Kidney tubule cell (primary cell): Measurements from ENCODE around the gene SPECC1.
"Not testable (repeated sequence)": the region's sequence is repeated elsewhere in the genome, so short reads cannot be mapped to it uniquely, and the experiment has no call there.

Experiments used
- DNase-seq: peaks from one replicate; pipeline ENCODE4 v3.0.0-alpha.2; 2018; ENCODE audit warnings: low spot score

SPECC1 gene

GRCh38 chr17:20092973-20093626 is 83.9 kb downstream of the SPECC1 start:
- DNase-seq, result no peak

DNA sequence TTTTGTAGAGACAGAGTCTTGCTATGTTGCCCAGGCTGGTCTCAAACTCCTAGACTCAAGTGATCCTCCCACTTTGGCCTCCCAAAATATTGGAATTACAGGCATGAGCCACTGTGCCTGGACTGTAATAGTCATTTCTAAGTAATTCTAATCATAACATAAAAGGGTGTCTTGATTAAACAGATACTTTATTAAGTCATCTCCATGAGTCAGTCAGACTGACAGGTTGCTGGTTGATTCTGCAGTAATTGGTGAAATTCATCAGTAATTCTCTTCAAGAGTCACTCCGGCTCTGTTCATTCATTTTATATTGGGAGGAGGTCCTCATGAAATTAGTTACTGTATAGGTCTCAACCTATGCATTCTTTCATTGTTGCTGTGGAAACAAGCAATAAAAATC is 85.6 kb downstream of the SPECC1 start:
- DNase-seq, result peak; percentile 2

- DNase-seq, result peak; percentile 40
Measured at GRCh38 chr17:20095336-20096080, 86.3 kb downstream of the SPECC1 start.

GRCh38 chr17:20096430-20096829 is 87.3 kb downstream of the SPECC1 start:
- no peak for DNase-seq

DNA sequence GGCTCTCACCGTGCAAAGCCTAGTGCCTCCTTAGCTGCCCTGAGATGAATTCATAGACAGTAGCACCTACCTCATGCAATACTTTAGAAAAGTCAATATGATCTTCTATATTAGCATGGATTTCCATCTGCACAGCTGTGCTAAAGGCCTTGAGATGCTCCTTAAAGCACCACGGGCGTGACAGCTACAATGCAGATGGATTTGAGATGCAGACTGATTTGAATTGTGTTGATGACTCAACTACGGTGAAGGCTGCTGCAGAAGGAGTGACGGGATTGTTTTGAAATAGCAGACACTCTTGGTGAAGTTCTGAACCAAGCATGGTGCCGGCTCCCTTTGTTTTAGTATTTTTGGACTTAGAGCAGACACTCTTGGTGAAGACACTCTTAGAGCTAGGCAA is 88.2 kb downstream of the SPECC1 start:
- no peak for DNase-seq

- DNase-seq, result no peak
Measured at GRCh38 chr17:20098314-20098713, 89.2 kb downstream of the SPECC1 start.

GRCh38 chr17:20100806-20101205 is 91.6 kb downstream of the SPECC1 start:
- DNase-seq, result not testable (repeated sequence)

DNA sequence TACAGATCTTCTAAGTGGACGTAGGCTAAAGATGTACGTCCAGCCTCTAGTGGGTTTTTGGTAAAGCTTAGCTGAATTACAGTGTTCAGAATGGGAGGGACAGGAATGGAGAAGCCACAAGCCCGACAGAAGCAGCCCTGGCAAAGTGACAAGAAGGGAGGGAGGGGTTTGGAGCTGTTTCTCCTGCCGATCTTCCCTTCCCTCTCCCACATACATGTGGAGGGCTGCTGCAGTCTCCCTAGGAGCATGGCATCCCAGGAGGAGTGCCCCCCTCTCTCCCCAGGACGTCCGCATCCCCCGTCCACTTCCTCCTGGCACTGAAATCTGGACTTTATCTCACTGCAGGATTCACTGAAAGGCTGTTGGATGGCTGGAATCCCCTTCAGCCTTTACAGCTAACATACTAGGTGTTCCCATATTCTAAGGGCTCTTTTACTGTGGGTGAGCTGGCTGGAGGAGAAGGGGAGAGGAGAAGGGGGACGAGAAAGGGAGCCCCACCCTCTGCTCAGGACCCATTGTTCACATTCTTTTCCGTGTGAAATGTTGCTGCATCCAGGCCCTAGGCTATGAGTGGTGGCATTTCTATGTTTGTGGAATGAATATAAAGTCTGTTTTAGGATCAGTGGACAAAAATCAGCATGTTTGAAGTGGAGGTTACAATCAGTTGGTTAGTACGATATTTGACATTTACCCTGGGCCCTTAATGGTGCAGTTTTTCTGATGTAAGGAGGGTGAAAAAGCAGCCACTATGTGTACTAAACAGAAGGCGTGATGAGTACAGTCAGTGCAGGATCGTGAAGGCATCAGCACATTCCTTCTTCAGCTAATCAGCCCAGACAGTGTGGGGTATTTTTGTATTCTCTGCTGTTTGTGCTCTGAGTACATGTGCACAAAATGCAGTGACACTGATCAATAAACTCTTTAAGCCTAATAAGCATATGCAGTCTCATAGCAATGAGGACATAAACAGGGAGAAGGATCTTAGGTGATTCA is 94.6 kb downstream of the SPECC1 start:
- DNase-seq, result no peak

- no peak for DNase-seq
Measured at GRCh38 chr17:20105539-20106280, 96.6 kb downstream of the SPECC1 start.

GRCh38 chr17:20106446-20106845 is 97.3 kb downstream of the SPECC1 start:
- DNase-seq, result not testable (repeated sequence)

DNA sequence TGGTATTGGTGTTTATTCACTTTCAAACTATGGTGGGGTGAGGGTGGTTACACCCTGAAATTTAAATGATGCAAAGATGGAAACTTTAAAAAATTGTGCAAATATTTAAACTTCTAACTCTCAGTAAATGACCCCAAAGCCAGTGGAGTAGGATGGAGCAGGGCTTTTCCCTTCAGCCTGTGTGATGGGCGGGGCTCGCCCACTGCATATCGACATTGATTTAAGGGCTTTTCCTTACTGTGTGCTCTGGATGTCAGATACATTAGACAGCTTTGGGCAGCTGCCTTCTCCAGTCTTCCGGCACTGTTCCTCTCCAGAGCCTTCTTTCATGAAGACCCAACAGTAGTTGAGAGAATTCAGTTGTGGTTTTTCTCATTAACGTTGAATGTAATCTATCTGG is 99.9 kb downstream of the SPECC1 start:
- no peak for DNase-seq

- no peak for DNase-seq
Measured at GRCh38 chr17:20111538-20111937, 102.4 kb downstream of the SPECC1 start.

DNA sequence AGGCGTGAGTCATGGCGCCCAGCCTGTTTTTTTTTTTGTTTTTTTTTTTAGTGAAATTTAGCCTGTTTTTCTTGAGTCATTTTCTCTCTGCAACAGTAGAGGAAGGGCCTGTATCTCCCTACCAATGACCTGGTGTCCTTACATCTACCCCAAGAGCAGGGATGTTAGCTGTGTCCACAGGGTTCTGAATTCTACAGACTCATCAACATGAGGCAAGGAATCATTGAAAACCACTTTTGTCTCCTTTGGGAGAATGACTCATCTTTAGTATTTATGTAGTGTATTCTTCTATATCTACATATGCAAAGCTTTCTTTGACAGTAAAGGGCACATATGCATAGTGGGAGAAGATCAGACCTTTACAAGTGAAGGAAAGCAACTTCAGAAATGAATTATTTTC is 105.3 kb downstream of the SPECC1 start:
- no peak for DNase-seq

DNA sequence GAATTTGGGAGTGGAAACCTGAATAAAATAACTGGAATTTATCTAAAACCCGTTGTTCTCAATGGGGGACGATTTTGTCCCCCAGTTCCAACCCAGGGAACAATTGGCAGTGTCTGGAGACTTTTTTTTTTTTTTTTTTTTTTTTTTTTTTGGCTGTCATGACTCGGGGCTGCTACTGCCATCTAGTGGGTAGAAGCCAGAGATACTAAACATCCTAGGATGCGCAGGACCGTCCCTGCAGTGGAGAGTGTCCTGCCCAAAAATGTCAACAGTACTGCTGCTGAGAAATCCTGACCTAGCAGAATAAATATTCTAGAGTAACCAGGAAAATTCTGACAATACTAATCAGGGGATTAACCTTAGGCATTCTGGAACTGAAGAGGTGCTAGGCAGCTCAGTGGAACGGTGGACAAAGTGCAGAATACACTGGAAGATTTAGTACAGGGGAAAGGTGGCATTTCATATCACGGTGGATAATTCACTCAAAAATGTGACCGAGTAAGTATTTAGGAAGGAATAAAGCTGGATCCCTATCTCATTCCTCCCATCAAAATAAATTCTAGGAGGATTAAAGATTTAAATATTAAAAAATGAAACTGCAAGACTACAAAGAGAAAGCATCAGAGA is 107.6 kb downstream of the SPECC1 start:
- peak; percentile 52 for DNase-seq

GRCh38 chr17:20118280-20118679 is 109.1 kb downstream of the SPECC1 start:
- DNase-seq, result no peak

DNA sequence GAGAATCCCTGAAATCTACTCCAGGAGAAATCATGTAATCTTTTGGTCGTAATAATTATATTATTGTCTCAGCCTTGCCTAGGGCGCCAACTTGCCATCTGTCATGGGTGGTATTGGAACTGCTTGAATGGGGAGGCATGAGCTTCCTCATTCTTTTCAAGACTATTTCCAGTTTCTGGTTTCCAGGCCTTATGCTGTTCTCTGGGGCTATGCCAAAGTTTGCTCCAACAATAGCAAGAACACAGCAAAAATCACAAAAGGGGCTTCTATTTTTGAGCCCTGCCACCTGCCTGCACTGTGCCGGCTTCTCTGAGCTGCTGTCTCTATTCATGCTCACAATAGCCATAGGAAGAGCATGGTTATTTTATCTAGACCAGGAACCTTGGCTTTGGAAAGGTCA is 111.7 kb downstream of the SPECC1 start:
- no peak for DNase-seq

- peak; percentile 55 for DNase-seq
Measured at GRCh38 chr17:20121359-20122253, 112.4 kb downstream of the SPECC1 start.

DNA sequence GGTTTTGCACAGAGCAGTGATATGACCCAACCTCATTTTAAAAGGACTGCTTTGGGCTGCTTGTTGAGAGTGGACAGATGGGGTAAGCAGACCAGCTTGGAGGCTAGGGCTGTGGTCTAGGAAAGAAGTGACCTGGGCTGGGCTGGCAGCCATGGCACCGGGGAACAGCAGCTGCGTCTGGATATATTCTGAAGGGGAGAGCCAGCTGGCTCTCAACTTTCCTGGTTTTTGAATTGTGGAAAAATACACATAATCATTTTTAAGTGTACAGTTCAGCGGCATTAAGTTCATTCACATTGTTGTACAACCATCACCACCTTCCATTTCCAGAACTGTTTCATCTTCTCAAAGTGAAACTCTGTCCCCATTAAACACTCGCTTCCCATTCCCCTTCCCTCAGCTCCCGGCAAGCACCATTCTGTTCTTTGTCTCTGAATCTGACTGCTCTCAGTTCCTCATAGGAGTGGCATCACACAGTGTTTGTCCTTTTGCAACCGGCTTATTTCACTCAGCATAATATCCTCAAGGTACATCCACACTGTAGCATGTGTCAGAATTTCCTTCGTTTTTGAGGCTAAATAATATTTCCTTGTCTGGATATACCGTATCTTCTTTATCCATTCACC is 113.2 kb downstream of the SPECC1 start:
- DNase-seq, result no peak

- no peak for DNase-seq
Measured at GRCh38 chr17:20123209-20123608, 114.0 kb downstream of the SPECC1 start.

DNA sequence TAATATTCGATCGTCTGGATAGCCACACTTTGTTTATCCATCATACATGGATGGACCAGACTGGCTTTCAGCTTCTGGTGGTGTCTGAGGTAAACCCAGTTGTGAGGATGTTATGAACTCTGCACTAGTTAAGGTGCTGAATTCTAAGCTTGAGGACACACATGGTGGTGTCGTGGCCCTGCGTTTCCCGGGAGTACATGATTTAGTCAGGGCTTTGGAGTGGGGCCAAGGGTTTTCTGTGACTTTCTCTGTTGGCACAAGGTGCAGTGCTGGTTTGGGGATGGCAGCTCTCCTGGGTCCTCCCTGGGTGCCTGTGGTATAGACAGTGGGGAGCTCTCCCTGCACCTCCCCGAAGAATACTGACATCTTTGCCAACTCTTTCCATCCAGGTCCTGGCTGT is 116.6 kb downstream of the SPECC1 start:
- DNase-seq, result no peak
